Measurements from ENCODE around the gene FBLL1. TPM values are rescaled to one million over a fixed set of nuclear protein-coding genes. Genes with fewer than 3 reads are reported as not detected.

The FBLL1 gene
- not detected for polyA plus RNA-seq (ENCODE audit: low read depth in 6 of 6)

DNA sequence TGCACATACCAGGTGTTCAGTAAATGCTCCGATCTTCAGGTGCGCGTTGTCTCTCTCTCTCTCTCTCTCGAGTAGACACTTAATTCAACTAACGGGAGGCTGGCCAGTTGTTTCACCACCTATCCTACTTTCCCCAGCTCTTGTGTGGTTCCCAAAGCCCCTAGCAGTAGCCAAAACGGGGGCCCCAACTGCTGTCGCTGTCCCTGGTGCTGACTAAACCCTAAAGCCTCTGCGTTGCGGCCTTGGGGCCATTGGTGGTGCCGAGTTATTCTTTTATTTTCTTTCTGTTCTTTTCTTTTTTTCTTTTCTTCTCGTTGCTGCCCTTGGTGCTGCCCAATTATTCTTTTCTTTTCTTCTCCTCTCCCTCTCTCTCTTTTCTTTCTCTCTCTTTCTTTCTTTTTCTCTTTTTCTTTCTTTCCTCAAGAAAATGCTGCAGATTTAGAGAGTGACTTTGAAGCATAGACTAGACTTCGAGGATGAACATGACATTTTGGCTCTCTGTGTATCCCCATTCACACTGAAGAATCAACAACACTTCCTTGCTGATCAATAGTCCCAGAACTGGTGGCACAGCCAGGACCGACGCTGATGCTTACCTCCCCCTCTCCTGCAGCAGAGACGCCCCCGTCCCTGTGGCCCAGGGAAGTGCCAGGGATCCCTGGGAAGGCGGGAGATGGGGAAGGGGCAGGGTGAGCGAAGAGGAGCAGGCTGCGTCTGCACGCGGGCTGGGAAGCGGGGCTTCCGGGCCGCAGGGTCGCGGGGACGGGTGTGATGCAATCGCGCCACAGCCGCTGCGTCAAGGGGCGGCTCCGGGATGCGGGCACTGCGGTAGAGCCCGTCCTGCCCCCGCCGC is at the start of gene FBLL1:
TSS of gene FBLL1 (plus strand) at position 785 of the 853 bp plus-strand sequence. CDS start 200 bp downstream, outside the sequence.
- H3K27ac Mint-ChIP-seq: peak within 1 kb of the TSS in 1 of 6 donors; percentile 76
- DNase-seq (no peak), ATAC-seq (ENCODE audit: low read depth in 2 of 2) (peak in 1 of 2 donors; percentile 37)
- peaks cover 5 to 9% (median 8%) of the 10 kb centered on the region in 3 donors for H3K4me1 Mint-ChIP-seq
- peak within 1 kb of the TSS in 7 of 8 donors; percentile 58 to 86 (median 75) for H3K4me3 Mint-ChIP-seq
- H3K9me3 Mint-ChIP-seq: peaks cover 0 to 16% (median 5%) of the 10 kb centered on the region in 7 donors
- H3K27me3 Mint-ChIP-seq: peaks cover 32 to 49% (median 45%) of the 10 kb centered on the region in 3 donors
- peaks cover 0 to 11% of the 10 kb centered on the region in 2 donors for H3K36me3 Mint-ChIP-seq

DNA sequence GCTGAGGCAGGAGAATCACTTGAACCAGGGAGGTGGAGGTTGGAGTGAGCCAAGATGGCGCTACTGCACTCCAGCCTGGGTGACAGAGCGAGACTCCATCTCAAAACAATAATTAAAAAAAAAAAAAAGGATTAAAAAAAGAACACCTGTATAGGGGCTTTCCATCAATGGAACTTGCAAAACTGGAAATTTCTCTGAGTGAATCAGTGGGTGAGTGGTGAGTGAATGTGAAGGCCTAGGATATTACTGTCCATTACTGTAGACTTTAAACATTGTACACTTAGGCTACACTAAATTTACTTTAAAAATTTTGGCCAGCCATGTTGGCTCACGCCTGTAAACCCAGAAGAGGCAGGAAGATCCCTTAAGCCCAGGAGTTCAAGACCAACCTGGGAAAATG is 48.5 kb upstream of the FBLL1 start:
- peaks cover 23 to 57% (median 32%) of the 10 kb centered on the region in 3 donors for H3K27me3 Mint-ChIP-seq
- DNase-seq: no peak
- ATAC-seq (ENCODE audit: low read depth in 2 of 2): no peak
- no peak overlapping the region for H3K27ac Mint-ChIP-seq
- no peaks in the 10 kb centered on the region for H3K9me3 Mint-ChIP-seq
- H3K4me3 Mint-ChIP-seq: no peak overlapping the region
- no peaks in the 10 kb centered on the region for H3K36me3 Mint-ChIP-seq
- peaks cover 4 to 8% (median 7%) of the 10 kb centered on the region in 3 donors for H3K4me1 Mint-ChIP-seq

DNA sequence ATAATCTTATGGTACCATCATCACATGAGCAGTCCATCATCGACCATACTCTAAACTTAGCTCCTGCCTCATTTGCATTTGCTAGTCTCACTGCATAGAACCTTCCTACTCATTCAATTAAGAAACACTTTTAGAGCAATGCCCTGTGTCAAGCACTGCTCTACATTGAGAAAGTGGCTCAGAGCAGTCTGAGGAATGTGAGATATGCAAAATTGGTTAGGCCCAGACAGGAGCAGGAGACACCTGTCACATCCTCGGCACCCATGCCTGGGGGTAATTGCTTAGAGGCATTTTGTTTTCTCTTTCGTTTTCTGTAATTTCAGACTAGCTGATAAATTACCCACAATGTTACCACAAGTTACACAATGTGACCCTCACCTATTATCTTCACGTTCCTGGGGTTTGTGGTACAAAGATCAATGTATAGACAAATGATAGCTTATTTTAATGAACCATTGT is 47.7 kb upstream of the FBLL1 start:
- Mint-ChIP-seq H3K4me1 (peaks cover 12 to 16% (median 15%) of the 10 kb centered on the region in 3 donors), H3K4me3 (peak overlapping the region in 1 of 8 donors; percentile 0), H3K27me3 (peaks cover 23 to 57% (median 32%) of the 10 kb centered on the region in 3 donors), H3K36me3 (peaks cover 0 to 5% of the 10 kb centered on the region in 2 donors), H3K27ac (no peak overlapping the region), H3K9me3 (no peaks in the 10 kb centered on the region)
- DNase-seq (no peak), ATAC-seq (ENCODE audit: low read depth in 2 of 2) (peak in 1 of 2 donors; percentile 67)

DNA sequence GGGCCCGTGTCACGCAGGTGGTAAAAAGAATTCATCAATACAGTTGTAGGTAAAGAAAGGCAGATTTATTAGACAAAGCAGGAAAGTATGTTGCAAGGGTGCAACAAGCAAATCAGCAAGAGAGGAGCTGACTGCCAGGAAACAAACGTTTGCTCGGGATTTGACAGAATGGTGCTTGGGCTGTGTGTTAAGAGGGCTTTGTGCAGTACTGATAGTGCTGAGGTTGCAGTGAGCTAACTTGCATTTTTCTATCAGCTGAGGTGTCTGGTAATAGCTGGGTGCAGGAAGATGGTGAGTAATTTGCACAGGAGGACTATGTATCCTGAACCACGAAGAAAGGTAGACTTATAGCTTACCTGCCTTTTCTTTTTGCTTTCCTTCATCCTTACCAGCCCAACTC is 46.7 kb upstream of the FBLL1 start:
- H3K27me3 Mint-ChIP-seq: peaks cover 20 to 51% (median 26%) of the 10 kb centered on the region in 3 donors
- ATAC-seq (ENCODE audit: low read depth in 2 of 2): no peak
- peaks cover 0 to 6% of the 10 kb centered on the region in 2 donors for H3K36me3 Mint-ChIP-seq
- no peaks in the 10 kb centered on the region for H3K9me3 Mint-ChIP-seq
- no peak overlapping the region for H3K27ac Mint-ChIP-seq
- peaks cover 19 to 26% (median 25%) of the 10 kb centered on the region in 3 donors for H3K4me1 Mint-ChIP-seq
- no peak overlapping the region for H3K4me3 Mint-ChIP-seq
- no peak for DNase-seq

DNA sequence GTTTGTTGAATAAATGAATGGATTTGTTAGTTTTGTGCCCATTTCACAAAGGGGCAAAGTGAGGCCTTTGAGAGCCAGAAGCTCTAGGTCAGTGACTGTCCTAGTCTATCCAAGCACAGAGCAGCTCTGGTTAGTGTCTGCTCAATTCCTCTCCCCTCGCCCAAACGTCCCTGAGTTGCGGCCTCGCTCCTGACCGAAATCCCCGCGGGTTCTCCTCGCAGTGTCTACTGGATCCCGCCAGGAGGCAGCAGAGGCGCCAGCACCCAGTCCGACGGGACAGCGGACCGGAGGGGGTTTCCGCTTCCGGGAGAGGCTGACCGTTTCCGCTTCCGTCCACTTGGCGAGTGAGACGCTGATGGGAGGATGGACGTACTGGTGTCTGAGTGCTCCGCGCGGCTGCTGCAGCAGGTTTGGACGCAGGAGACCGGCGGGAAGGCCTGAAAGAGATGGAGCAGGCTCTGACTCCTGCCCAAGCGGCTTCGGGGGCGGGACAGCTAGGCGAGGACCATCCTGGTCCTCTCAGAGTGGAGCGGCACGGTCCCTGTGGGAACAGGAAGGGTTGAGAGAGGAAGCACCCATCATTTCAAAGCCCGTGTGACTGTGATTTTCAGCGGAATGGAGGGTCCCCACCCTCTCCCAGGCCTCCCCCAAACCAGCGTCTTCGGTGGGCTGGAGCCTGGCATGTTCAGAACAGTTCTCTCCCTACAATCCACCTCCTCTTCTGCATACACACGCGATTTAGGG is 42.8 kb upstream of the FBLL1 start, which contains the start of gene RARS1:
TSS of gene RARS1 (plus strand) at position 336 of the 744 bp plus-strand sequence. CDS start at position 364, 28 bp downstream.
- DNase-seq (peak; percentile 74), ATAC-seq (ENCODE audit: low read depth in 2 of 2) (peak; percentile 83 to 86)
- Mint-ChIP-seq H3K27me3 (peaks cover 16 to 21% (median 16%) of the 10 kb centered on the region in 3 donors), H3K4me3 (peak within 1 kb of the TSS; percentile 97 to 100 (median 100)), H3K9me3 (no peaks in the 10 kb centered on the region), H3K36me3 (peaks cover 12 to 18% of the 10 kb centered on the region in 2 donors), H3K27ac (peak within 1 kb of the TSS; percentile 84 to 98 (median 92)), H3K4me1 (peaks cover 24 to 41% (median 31%) of the 10 kb centered on the region in 3 donors)

- no peaks in the 10 kb centered on the region for H3K27me3 Mint-ChIP-seq
- H3K27ac Mint-ChIP-seq: no peak overlapping the region
- no peaks in the 10 kb centered on the region for H3K9me3 Mint-ChIP-seq
- DNase-seq: no peak
- peak overlapping the region in 2 of 8 donors; percentile 9 to 72 for H3K4me3 Mint-ChIP-seq
- peaks cover 12 to 23% of the 10 kb centered on the region in 2 donors for H3K36me3 Mint-ChIP-seq
- peaks cover 24 to 39% (median 31%) of the 10 kb centered on the region in 3 donors for H3K4me1 Mint-ChIP-seq
- no peak for ATAC-seq (ENCODE audit: low read depth in 2 of 2)
Observed at GRCh38 chr5:168489059-168489458, 40.0 kb upstream of the FBLL1 start.

DNA sequence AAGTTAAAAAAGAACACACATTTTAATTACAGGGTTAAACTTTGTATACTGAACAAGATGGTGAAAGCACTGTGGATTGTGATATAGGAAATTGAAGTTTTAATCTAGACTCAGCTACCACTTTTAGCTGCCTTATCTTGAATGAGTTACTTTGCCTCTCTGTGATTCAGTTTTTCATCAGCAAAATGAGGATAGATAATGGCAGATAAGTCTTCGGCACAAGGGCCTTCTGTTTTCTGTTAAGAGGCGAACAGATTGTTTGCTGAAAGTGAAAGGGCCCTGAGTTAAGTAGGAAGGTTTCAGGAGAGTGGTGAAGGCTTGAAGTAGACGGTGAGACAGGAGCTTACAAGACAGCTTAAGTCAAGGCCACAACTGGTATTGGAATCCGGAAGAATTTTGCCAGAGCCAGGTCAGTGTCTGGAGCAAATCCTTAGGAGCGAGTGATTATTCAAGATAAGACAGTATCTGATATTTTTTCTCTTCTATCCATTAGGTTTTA is 35.0 kb upstream of the FBLL1 start:
- Mint-ChIP-seq H3K4me1 (peaks cover 4 to 6% (median 4%) of the 10 kb centered on the region in 3 donors), H3K36me3 (peaks cover 22 to 39% of the 10 kb centered on the region in 2 donors), H3K27ac (peak overlapping the region in 1 of 6 donors; percentile 25), H3K9me3 (no peaks in the 10 kb centered on the region), H3K4me3 (no peak overlapping the region), H3K27me3 (no peaks in the 10 kb centered on the region)
- ATAC-seq (ENCODE audit: low read depth in 2 of 2) (no peak), DNase-seq (no peak)

DNA sequence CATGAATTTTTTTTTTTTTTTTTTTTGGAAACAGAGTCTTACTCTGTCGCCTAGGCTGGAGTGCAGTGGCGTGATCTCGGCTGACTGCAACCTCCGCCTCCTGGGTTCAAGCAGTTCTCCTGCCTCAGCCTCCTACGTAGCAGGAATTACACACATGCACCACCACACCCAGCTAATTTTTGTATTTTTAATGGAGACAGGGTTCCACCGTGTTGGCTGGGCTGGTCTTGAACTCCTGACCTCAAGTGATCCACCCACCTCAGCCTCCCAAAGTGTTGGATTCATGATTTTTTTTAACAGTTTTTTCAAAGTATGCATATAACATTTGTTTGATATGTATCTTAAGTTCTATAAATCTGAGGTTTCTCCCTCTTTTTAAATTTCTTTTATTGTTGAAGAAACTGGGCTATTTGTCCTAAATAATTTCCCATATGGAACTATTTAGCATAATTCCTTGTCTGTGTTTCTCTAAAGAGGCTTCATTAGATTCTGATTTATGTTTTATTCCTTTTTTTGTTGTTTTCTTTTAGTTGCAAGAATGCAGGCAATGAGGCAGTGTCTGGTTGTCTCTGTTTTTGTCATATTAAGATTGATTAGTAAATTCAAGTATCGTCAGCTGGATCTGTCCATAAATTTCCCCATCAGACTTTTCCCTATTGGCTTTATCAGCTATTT is 26.4 kb upstream of the FBLL1 start:
- DNase-seq (no peak), ATAC-seq (ENCODE audit: low read depth in 2 of 2) (no peak)
- H3K27ac Mint-ChIP-seq: no peak overlapping the region
- peaks cover 26 to 40% of the 10 kb centered on the region in 2 donors for H3K36me3 Mint-ChIP-seq
- H3K9me3 Mint-ChIP-seq: no peaks in the 10 kb centered on the region
- no peaks in the 10 kb centered on the region for H3K27me3 Mint-ChIP-seq
- H3K4me1 Mint-ChIP-seq: no peaks in the 10 kb centered on the region
- no peak overlapping the region for H3K4me3 Mint-ChIP-seq

DNA sequence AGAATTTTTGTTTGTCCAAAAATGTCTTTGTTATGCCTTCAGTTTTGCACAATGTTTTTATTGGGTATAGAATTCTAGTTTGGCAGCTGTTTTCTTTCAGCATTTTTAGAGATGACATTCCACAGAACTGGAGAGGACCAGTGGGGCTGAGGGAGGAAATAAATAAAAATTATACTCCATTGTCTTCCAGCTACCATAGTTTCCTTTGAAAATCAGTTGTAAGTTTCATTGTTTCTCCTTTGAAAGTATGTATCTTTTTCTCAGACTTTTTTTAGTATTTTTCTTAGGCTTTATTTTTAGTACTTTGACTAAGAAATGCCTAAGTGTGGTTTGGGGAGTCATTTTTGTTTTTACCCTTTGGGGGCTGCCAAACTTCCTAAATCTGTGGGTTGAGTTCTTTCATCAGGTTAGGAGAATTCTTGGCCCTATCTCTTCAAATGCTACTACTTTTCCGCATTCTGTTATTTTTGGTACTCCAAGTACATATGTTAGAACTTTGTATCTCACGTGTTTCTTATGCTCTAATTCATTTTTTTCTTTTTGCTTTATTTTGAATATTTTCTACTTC is 15.2 kb upstream of the FBLL1 start:
- Mint-ChIP-seq H3K27ac (no peak overlapping the region), H3K9me3 (peaks cover 0 to 21% (median 14%) of the 10 kb centered on the region in 7 donors), H3K4me3 (no peak overlapping the region), H3K36me3 (peaks cover 61 to 66% of the 10 kb centered on the region in 2 donors), H3K4me1 (peaks cover 0 to 4% (median 0%) of the 10 kb centered on the region in 3 donors), H3K27me3 (no peaks in the 10 kb centered on the region)
- no peak for ATAC-seq (ENCODE audit: low read depth in 2 of 2)
- DNase-seq: no peak

DNA sequence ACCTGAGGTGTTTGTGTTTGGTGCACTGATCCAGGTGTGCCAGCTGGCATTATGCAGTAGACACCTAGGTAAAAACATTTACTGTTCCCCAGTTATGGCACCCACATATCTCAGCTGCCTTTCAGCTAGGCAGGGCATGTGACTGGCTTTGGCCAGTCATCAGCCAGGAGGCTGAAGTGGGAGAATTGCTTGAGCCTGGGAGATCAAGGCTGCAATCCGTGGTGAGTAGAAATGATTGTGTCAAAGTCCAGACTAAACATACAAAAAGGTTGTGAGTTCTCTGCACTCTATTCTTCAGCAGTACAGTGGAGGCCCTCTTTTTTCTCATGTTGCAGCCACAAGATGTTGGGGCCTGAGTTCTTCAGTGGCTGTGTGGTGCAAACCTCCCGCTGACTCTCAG is 3.2 kb upstream of the FBLL1 start:
- H3K4me3 Mint-ChIP-seq: no peak overlapping the region
- DNase-seq: no peak
- peaks cover 21 to 29% (median 28%) of the 10 kb centered on the region in 3 donors for H3K27me3 Mint-ChIP-seq
- peaks cover 0 to 11% of the 10 kb centered on the region in 2 donors for H3K36me3 Mint-ChIP-seq
- peaks cover 5 to 9% (median 8%) of the 10 kb centered on the region in 3 donors for H3K4me1 Mint-ChIP-seq
- ATAC-seq (ENCODE audit: low read depth in 2 of 2): no peak
- no peak overlapping the region for H3K27ac Mint-ChIP-seq
- H3K9me3 Mint-ChIP-seq: peaks cover 0 to 16% (median 5%) of the 10 kb centered on the region in 7 donors

DNA sequence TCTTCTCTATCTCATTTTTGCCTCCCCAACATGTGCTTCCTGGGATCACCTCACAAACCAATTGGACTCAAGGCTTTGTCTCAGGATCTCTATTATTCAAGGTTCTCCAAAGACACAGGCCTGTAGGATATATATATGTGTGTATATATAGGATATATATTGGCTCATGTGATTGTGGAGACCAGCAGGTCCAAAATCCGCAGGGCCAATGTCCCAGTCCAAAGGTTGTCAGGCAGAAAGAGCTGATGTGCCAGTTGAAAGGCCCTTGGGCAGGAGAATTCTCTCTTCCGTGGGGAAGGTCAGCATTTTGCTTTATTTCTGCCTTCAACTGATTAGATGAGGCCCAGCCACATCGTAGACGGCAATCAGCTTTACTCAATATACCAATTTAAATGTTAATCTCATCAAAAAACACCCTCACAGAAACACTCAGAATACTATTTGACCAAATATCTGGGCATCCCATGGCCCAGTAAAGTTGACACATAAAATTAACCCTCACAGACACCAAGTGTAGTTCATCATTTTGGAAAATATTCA is 1.3 kb upstream of the FBLL1 start:
- no peak for DNase-seq
- H3K27ac Mint-ChIP-seq: no peak overlapping the region
- H3K9me3 Mint-ChIP-seq: peaks cover 0 to 16% (median 5%) of the 10 kb centered on the region in 7 donors
- peaks cover 26 to 45% (median 39%) of the 10 kb centered on the region in 3 donors for H3K27me3 Mint-ChIP-seq
- H3K4me1 Mint-ChIP-seq: peaks cover 5 to 9% (median 8%) of the 10 kb centered on the region in 3 donors
- peak overlapping the region in 2 of 8 donors; percentile 45 to 69 for H3K4me3 Mint-ChIP-seq
- ATAC-seq (ENCODE audit: low read depth in 2 of 2): no peak
- H3K36me3 Mint-ChIP-seq: peaks cover 0 to 11% of the 10 kb centered on the region in 2 donors

Data from naive B cell (primary cell).